GM12864 (cell line): Measurements from ENCODE around the gene DSTN.

Source experiments
- DNase-seq: peaks from one replicate; pipeline ENCODE4 v3.0.0-alpha.2; 2011; ENCODE audit warnings: low read depth
- H3K4me3 ChIP-seq: 2 replicates; pipeline ENCODE4 v1.5.1; 2011; ENCODE audit warnings: mild to moderate bottlenecking, low read depth, low read length, control low read depth
- CTCF ChIP-seq: IDR thresholded peaks from 2 replicates; pipeline ENCODE4 v1.5.1; 2011; ENCODE audit warnings: low read depth, mild to moderate bottlenecking, moderate library complexity, low read length, control low read depth, inconsistent platforms; ENCODE audit errors: missing control alignments

DSTN gene

DNA sequence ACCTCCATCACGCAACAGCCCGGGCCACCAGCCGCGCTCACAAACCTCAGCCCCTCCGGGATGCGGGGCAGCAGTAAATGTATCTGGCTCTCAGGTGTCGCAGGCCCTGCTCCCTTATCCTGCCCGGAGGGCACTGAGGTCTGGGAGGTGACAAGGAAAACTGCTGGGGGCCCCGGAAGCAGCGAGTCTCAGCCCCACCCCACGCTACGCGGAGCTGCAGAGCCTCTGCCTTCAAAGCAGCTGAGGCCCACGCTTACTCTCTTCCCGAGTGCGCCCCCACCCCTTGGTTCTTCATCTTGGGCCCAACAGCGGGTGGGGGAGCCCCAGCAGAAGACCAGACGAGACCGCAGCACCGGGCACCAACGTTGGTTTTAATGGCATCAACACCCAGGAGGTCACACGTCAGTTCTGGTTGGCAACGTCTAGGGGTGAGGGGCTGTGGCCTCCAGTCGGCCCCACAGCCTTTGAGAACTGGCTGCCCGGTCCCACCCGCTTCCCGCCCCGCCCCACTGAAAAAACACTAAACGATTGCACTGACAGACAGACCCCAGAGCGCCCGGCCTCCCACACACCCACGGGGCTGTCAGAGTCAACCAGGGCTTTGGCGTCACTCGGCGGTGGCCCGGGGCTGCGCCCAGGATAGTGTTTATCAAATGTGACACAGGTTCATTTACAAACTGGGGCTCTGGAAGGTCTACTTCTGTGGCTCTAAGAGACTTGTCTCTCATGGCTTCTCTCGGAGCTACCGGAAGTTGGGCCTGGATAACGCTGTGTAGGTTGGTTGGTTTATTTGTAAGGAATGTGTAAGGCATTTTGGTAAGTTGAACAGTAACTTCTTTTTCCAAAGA is 43.7 kb downstream of the DSTN start:
- no peak for DNase-seq
- no peak for TF ChIP-seq CTCF
- H3K4me3 ChIP-seq: no peak overlapping the region

DNA sequence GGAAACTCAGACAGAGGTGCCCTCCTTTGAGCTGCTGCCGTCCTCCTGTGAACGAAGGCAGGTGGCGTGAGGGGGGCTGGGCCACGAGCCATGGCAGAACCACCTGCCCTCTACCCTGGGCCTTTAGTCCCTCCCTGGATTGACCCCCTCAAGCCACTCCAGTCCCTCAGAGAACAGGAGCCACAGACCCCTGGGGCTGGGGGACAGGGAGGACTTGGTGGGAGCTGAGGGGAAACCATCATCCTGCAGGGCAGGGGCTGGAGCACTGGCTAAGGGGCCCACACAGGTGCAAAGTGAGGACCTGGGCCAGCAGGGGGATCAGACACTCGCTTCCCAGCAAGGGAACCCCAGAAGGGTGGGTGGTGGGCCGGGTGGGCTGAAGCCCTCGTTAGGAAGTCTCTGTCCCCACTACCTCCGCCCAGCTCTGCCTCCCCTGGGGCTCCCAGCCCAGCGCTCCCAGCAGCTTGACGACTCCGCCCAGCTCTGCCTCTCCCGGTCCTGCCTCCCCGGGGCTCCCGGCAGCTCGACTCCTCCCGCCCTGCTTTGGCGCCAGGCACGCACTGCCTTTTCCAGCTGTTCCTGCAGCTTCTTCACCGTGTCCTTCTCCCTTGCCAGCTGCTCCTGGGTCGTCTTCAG is 44.4 kb downstream of the DSTN start:
- H3K4me3 ChIP-seq: no peak overlapping the region
- no peak for TF ChIP-seq CTCF
- DNase-seq: no peak

DNA sequence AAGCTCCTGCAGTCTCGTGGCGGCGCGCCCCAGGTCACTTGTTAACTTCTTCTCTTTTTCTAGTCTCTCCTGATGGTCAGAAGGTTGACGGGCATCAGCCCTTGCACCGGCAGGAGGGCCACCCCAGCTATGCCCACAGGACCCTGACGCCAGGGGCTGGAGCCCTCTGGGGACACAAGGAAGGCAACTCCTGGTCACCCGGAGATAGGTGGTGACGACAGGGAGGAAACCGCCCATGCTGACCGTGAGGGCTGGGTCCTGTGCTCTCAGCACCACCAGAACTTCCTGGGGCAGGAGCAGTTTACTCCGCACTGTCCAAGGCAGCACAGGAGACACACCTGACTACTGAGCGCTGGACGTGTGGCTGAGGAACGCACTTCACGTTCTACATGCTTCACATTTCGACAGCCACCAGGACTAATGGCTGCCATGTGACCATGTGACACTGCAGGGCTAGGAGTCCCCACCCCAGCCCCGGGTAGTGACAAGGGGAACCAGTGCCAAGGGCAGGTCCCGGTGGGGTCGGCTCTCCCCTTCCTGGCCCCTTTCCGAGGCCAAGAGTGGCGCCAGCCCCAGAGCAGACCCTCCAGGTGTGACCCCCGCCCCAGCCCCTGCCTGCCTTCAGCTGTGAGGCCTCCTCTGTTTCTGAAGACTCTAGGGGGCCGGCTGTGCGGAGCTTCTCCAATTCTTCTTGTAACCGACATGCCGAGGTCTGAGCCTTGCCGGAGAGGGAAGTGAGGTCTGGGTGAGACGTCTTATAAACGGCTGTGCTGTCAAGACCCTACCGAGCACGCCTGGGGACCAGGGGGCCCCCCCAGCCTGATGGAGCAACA is 45.2 kb downstream of the DSTN start:
- no peak for DNase-seq
- H3K4me3 ChIP-seq: no peak overlapping the region
- no peak for TF ChIP-seq CTCF

DNA sequence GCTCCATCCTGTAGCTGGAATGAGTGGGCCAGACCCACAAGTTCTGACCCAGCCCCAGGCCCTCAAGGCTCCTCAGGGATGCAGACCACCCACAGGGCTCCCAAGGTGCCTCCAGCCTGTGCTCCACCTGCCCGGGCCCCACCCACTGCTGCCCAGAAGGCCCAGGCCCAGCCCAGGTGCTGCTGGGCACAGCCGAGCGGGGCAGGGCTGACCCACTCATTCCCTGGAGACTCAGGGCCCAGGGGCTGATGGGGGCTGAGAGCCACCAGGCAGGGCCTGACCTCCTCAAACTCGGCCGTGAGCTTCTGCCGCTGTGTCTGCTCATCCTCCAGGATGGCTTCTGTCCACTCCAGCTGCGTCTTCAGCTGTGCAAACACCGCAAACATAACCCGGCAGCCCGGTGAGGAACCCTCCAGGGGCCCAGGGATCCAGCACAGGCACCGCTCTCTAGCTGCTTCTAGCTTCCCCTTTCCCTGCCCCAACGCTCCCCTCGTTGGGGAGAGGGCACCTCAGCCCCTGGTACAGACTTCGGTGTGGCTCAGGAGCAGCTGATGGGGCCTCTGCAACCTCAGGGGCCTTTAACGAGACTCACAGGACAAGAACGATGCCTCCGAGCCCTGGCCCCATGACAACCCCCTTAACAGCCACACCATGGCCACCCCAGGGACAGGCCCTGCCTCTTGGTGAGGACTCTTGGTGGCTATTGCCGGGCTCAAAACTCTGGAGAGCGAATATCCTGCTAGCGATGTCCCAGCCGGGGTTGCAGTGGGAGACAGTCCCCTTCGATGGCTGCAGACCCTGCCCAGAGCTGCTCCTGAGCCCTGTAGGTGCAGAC is 46.0 kb downstream of the DSTN start:
- no peak overlapping the region for H3K4me3 ChIP-seq
- no peak for TF ChIP-seq CTCF
- no peak for DNase-seq

DNA sequence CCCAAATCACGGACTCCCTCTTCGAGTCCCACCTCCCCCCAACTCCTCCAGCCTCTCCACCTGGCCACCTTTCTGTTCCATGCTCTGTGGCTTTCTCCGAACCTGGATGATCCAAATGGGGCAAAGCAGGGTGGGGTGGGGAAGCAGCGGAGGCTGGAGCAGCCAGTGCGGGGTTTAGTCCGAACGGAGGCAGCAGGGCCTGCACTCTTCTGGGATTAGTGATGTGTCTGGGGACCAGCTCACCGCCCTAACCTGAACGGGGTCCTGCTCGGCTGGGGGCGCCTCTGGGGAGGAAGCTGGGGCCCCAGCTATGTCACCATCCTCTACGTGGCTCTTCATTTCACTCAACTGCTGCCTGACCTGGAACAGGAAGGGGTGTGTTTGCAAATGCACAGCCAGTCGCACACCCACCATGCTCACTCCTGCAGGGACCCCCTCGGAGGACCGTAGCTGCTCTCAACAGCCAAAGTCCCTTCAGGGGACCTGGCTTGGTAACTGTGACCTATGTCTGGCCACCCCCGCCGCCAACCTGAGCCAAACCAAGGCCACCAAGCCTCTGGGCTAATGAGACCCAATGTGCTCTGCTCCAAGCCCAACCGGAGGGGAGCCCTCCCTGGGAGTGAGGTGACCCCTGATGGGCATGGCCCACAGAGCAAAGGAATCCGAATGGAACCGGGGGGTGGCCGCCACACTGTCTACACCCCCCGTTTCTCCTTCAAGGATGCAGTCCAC is 46.8 kb downstream of the DSTN start:
- no peak overlapping the region for H3K4me3 ChIP-seq
- DNase-seq: no peak
- no peak for TF ChIP-seq CTCF

GRCh38 chr20:17617212-17617867 is 47.5 kb downstream of the DSTN start:
- TF ChIP-seq CTCF: peak; percentile 64
- H3K4me3 ChIP-seq: no peak overlapping the region
- no peak for DNase-seq
